Stimulated activated CD4-positive, alpha-beta T cell treated with anti-CD3 and anti-CD28 coated beads, Interleukin-4, amount 100 ng/mL, for 24 hours (primary cell): Measurements from ENCODE around the gene DSG2.

Experiments used
- DNase-seq: peaks from one replicate; pipeline ENCODE4 v3.0.0-alpha.2; 2020

Gene DSG2

DNA sequence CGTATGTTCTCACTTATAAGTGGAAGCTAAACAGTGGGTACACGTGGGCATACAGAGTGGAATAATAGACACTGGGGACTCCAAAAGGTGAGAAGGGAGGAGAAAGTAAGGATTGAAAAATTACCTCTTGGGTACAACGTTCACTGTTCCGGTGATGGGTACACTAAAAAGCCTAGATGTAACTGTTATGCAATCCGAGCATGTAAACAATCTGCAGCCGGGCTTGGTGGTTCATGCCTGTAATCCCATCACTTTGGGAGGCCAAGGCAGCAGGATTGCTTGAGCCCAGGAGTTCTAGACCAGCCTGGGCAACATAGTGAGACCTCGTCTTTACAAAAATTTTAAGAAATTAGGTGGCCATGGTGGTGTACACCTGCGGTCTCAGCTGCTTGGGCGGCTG, 60.6 kb downstream of the DSG2 start:
- DNase-seq, result no peak

- no peak for DNase-seq
Measured at GRCh38 chr18:31562726-31563125, 64.7 kb downstream of the DSG2 start.

- no peak for DNase-seq
Measured at GRCh38 chr18:31563778-31564177, 65.8 kb downstream of the DSG2 start.

GRCh38 chr18:31565345-31565744, 67.4 kb downstream of the DSG2 start:
- DNase-seq, result no peak

DNA sequence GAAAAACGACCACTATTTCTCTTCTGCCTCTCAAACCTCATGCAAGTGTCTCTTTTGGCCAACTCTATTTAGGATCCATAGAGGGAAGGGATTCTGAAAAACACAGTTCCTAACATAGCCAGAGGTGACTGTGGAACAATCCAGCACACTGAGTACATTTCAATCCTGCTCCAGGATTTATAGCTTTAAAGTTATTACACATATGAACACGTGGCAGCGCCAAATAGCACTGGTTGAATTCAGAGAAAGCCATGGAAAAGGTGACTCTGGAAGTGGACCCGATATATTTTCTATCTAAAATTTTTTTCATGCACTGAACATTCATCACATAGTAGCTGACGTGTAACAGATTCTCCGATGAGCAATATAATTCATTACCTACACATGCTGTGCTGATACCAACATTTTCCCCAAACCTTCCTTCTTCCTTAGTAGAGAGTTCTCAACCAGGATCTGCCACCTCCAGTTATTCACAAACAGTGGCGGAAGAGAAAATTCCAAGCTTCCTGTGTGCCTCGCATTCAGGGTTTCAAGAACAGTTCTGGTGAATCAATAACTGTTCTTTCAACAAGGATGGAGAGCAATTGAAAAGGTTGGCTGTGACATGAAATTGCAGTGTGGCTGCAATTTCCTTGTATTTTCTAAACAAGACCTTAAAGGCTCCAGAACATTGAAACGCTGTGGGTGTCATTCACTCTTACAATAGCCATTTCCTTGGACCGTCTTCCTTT, 68.0 kb downstream of the DSG2 start:
- no peak for DNase-seq

DNA sequence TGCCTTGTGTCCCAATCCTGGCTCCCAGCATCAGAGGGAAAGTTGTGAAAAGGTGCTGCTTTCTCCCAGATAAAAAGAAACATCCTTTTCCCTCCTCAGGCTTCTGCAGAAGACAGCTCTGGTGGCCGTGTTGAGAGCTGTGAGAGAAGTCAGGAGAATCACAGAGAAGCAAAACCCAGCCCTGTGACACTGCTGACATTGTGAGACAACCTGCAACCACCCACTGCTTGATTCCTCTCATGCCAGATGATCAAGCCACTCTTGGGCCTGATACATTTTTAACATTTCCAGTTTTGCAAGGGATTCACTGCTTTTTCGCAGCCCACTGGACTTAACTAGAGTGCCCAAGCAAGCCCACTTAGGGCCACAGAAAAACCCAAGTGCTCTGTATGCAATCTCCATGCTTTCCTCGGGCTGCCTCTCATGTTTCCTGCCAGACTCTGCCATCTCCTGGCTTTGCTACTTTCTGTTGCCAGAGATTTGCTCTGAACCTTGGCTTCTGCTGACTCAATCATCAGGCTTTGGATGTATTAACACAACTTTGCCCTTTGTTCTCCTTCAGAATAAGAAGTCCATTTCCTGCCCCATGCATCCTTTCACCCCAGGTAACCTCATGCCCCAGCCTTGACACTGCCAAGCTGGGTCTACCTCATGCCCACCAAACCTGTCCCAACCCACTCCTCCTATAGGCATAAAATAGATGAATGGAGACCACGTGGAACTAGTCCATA, 68.8 kb downstream of the DSG2 start:
- DNase-seq, result no peak

DNA sequence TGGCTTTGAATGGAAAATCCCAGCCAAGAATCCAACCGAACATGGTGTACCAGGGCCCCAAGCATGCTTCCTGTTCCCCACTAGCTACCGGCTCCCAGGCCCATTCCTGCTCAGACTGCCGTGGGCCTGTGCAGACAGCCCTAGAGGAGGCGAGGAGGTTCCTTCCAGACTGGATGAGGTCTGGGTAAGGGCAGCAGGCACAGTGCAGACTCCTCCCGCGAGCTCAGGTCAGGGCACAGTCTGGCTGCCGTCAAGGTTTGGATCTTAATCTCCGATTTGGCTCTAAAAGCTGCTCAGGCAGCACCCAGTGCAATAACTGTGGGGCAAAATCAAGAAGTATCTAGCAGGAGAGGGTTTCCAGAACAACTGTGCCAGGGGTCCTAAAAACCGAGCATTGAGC, 74.4 kb downstream of the DSG2 start:
- no peak for DNase-seq

- no peak for DNase-seq
Measured at GRCh38 chr18:31573051-31573450, 75.1 kb downstream of the DSG2 start.

DNA sequence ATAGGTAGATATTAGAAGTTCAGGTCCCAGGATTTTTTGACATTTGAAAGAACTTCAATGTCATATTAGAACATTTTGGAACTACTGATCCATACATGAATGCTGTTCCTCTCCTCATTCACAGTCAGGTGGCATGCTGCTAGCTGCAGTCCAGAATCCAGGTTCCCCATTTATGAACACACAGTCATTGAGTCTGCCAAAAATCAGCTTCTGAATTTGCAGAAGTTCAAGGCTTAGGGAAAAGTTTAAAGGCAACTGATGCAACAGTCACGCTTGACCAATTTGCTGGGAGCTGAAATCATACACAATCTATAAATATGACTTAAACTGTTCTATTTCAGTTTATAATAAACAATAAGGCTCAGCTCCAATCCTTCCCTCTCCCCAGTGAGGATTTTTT, 76.4 kb downstream of the DSG2 start:
- no peak for DNase-seq

GRCh38 chr18:31575515-31576257, 77.7 kb downstream of the DSG2 start:
- DNase-seq, result no peak

GRCh38 chr18:31576670-31577069, 78.7 kb downstream of the DSG2 start:
- DNase-seq, result no peak

- no peak for DNase-seq
Measured at GRCh38 chr18:31577195-31577594, 79.2 kb downstream of the DSG2 start.

- no peak for DNase-seq
Measured at GRCh38 chr18:31578126-31578525, 80.1 kb downstream of the DSG2 start.

DNA sequence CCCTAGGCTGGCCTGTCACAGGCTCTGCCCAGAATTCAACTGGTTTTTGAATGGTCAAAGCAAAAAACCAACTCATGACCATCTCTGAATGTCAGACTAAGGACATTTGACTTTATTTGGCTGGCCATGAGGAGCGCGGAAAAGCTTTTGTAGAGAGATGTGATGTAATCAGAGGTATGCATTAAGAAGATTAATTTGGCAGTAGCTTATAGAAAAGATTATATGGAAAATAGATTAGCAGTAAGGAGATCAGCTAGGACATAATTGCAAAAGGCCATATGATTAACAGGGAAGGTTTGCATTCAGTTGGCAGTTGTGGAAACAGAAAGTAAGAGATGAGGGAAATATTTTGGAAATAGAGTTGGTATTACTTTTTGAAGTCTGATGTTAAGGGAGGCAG, 81.4 kb downstream of the DSG2 start:
- DNase-seq, result no peak

DNA sequence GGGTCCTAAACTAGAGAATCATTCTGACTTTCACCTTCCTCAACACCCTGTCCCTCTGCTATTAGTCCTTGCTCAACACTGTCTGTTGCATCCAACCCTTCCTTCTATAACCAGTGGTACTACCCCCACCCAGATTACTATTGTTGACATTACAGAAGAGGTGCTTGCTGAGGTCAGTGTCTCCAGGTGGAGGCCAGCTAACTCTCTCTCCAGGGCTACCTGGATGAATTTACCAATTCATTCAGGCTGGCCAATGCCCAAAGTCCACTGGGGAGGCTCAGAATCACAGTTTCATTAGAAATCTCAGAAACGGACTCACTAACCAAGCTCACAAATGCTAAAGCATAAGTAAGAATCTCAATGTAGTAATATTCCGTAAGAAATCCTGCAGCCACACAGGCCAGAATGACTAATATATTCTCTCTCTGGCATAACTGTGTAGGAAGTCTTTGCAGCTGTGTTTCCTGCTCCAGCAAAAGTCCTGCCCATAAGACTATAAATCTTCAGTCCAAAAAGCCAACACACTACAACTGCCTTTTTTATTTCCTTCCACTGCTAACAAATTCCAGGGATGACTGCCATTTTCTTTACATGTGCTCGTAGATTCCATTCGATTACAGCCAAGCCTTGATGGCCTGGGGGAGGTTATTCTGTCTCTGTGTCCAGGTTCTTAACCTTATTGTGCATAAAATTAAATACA, 83.7 kb downstream of the DSG2 start:
- no peak for DNase-seq

DNA sequence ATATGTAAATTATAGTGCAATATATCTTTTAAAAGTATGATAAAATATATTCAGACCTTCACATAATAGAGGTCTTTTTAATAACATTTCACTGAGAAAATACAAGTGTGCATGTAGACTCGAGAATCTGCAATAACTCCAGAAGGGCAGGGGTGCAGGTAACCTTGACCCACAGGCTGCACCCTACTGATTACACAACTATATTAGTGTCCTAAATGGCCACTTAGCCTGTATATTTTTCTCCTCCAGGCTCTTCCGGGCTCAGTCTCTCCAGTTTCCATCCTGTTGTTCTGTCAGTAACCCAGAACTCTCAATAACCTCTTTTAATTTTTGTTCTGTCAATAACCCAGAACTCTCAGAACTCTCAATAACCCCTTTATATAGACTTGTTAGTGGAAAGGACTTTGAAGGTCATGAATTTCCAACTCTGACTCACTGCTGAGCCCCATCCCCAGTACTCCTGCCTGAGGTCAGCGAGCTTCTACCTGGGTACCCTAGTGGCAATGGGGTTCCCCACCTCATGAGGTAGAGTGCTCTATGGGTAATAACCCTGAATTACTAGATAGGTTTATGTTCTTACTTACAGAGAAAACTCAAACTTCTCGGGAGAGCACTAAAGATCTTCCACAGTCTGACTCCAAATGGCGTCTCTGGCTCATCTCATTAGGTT, 85.3 kb downstream of the DSG2 start:
- no peak for DNase-seq

- DNase-seq, result no peak
Measured at GRCh38 chr18:31585991-31586390, 88.0 kb downstream of the DSG2 start.

DNA sequence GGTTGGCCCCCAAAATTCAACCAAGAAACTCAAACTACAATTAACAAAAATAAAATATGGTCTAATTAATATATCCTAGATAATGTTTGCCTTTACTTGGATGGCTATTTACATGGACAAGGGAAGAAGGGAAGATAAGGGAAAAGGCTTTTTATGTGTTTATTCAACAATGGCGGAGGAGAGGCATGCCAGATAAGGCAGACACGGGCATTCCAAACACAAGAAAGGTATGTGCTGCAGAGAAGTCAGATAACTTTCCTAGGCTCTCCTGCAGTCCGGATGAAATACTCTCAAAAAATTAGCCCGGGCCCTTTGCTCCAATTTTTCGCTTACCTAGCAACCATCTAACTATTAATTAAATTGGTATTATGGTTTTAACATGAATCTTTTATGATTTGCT, 88.6 kb downstream of the DSG2 start:
- DNase-seq, result no peak

GRCh38 chr18:31587529-31587928, 89.6 kb downstream of the DSG2 start:
- no peak for DNase-seq

- DNase-seq, result no peak
Measured at GRCh38 chr18:31590570-31590969, 92.6 kb downstream of the DSG2 start.

DNA sequence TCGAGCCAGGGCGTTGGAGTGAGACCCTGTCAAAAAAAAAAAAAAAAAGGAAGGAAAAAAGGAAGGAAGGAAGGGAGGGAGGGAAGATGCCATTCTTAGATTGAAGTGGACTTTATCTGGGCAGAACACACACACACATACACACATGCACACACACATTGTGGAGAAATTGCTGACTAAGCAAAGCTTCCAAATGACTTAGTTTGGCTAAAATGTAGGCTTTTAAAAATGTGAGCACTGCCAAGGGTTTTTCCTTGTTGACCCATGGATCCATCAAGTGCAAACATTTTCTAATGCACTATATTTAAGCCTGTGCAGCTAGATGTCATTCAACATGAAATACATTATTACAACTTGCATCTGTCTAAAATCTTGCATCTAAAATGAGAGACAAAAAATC, 93.1 kb downstream of the DSG2 start:
- no peak for DNase-seq

DNA sequence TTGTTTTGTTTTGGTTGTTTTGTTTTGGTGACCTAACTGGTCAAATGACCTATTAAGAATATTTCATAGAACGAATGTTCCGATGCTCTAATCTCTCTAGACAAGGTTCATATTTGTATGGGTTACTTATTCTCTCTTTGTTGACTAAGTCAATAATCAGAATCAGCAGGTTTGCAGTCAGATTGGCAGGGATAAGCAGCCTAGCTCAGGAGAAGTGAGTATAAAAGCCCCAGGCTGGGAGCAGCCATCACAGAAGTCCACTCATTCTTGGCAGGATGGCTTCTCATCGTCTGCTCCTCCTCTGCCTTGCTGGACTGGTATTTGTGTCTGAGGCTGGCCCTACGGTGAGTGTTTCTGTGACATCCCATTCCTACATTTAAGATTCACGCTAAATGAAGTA, 93.7 kb downstream of the DSG2 start, which contains the start of gene TTR:
Gene TTR (plus strand): TSS at position 250 of the 400 bp plus-strand sequence. CDS start 26 bp downstream, at position 276.
- DNase-seq, result no peak
